Heart right ventricle (tissue), 16 donors: Measurements from ENCODE around the gene MYCBP2. TPM values are rescaled to one million over a fixed set of nuclear protein-coding genes. Genes with fewer than 3 reads are reported as not detected.
"Not testable (repeated sequence)": the region's sequence is repeated elsewhere in the genome, so short reads cannot be mapped to it uniquely, and the experiment has no call there.

Experiments used
- ATAC-seq, 8 donors: fragments of 200-7000 bp; cut with Tn5 transposase; one replicate each; pipeline ENCODE4 v1.9.1; 2020; ENCODE audit warnings: mild to moderate bottlenecking in 8 of 8, moderate library complexity in 8 of 8, moderate number of reproducible peaks in 1 of 8
- DNase-seq, 2 donors: peaks; one replicate each; pipeline ENCODE4 v3.0.0-alpha.2; 2020
- H3K27ac ChIP-seq, 10 donors: fragments of 200-600 bp; sonication (generic) in 2 of 10; one replicate each; pipeline versions ENCODE4 v1.5.0 to v1.8.0; 2020 to 2022; ENCODE audit warnings: mild to moderate bottlenecking in 3 of 10
- H3K27me3 ChIP-seq, 7 donors: fragments of 200-600 bp; one replicate each; pipeline ENCODE4 v1.8.0; 2021 to 2022; ENCODE audit warnings: mild to moderate bottlenecking in 2 of 7
- H3K36me3 ChIP-seq, 9 donors: fragments of 200-600 bp; sonication (generic) in 1 of 9; one replicate each; pipeline versions ENCODE4 v1.5.0 to v1.8.0; 2020 to 2022; ENCODE audit warnings: mild to moderate bottlenecking in 2 of 9
- H3K4me1 ChIP-seq, 9 donors: fragments of 200-600 bp; sonication (generic) in 1 of 9; one replicate each; pipeline versions ENCODE4 v1.5.0 to v1.8.0; 2020 to 2022; ENCODE audit warnings: mild to moderate bottlenecking in 4 of 9
- H3K4me3 ChIP-seq, 10 donors: fragments of 200-600 bp; sonication (generic) in 2 of 10; one replicate each; pipeline versions ENCODE4 v1.5.0 to v1.8.0; 2020 to 2022; ENCODE audit warnings: mild to moderate bottlenecking in 7 of 10, moderate library complexity in 2 of 10
- H3K9me3 ChIP-seq, 11 donors: fragments of 200-600 bp in 10 of 11; sonication (generic) in 2 of 11; one replicate each; pipeline versions ENCODE4 v1.5.0 to v1.8.0; 2013 to 2022; ENCODE audit warnings: mild to moderate bottlenecking in 2 of 11, control low read depth in 1 of 11, moderate library complexity in 1 of 11
- WGBS, 2 donors: extraction: QIAGEN DNeasy Blood & Tissue Kit; methylation state at CpG; one replicate each; pipeline ENCODE4 v1.1.7; 2013; ENCODE audit warnings: inconsistent platforms in 1 of 2; 5-methylcytosine and 5-hydroxymethylcytosine counted together
- intact Hi-C, 10 donors: fragments of 100-400 bp; cut with DNase I; formaldehyde crosslinking; loops; one replicate each; pipeline versions ENCODE4 v1.11.1 to v1.14.2; 2022
- polyA plus RNA-seq, 2 donors: library from polyadenylated mRNA; stranded (reverse); fragments of 200-250 nt; gene quantifications; one replicate each; pipeline ENCODE4 v1.2.3, GENCODE V29; 2013
- total RNA-seq, 10 donors: library from RNA; stranded (reverse); fragmentation: NEBNext Ultra II Directional in 3 of 10; extraction: Animal tissue kit (Norgen Biotek cat#: 25700) in 3 of 10; gene quantifications; one replicate each; pipeline versions ENCODE4 v1.2.1 to v1.2.4, GENCODE V29; 2021 to 2023
- TF ChIP-seq, protein P1 (sequence below), 9 donors: fragments of 200-600 bp; sonication (generic) in 2 of 9; IDR thresholded peaks; one replicate each; pipeline versions ENCODE4 v1.5.0 to v1.8.0; 2021 to 2022; ENCODE audit warnings: antibody characterized with exemption in 9 of 9, mild to moderate bottlenecking in 5 of 9, moderate library complexity in 1 of 9
- donor health status: Arrhythmogenic right ventricular cardiomyopathy.
- donor health status: ischemic (EF 13 %, LVEDD 7.1; RV severe dilation, severe dysfunction).
- donor health status: healthy with polysubstance abuse.
- donor health status: DM: no; HTN: yes; CAD: no.
- donor health status: DM: no; HTN: no; CAD: no.
- donor health status: ischemic (EF 25% LVEDD 6.9; RV normal size, moderate dysfunction).
- donor health status: ischemic (EF 25% LVEDD 5.7; RV mildly dilated, moderate dysfunction).
- donor health status: healthy.
- donor health status: DM: yes; HTN: yes; CAD: no.
- donor health status: Ischemic cardiomyopathy.
- donor health status: ischemic (EF 35%, LVEDD 5.7; RV mildly dilated, moderate dysfunction).
- donor health status: nonischemic (EF 11% LVEDD 7.7; RV severe dilation, severe dysfunction).
- donor health status: DM: yes; HTN: yes; CAD: no.
- donor health status: PGD.
- donor health status: ischemic (EF 29% LVEDD 5.4; RV normal size, mild dysfunction).
- donor health status: nonischemic (EF 23%, LVEDD 6.1; RV moderate dilation, normal function).

MYCBP2 gene
- total and polyA plus RNA-seq, 12 donors = 18.6 to 70.7 (median 52.4) TPM

- no peak overlapping the region for H3K4me3 ChIP-seq
- no peaks in the 10 kb centered on the region for H3K27me3 ChIP-seq
- DNase-seq = no peak
- H3K36me3 ChIP-seq = peaks cover 0 to 93% (median 31%) of the 10 kb centered on the region in 9 donors
- peaks cover 0 to 6% (median 0%) of the 10 kb centered on the region in 9 donors for H3K4me1 ChIP-seq
- intact Hi-C loops = no loop called here
- TF ChIP-seq, protein P1, sequence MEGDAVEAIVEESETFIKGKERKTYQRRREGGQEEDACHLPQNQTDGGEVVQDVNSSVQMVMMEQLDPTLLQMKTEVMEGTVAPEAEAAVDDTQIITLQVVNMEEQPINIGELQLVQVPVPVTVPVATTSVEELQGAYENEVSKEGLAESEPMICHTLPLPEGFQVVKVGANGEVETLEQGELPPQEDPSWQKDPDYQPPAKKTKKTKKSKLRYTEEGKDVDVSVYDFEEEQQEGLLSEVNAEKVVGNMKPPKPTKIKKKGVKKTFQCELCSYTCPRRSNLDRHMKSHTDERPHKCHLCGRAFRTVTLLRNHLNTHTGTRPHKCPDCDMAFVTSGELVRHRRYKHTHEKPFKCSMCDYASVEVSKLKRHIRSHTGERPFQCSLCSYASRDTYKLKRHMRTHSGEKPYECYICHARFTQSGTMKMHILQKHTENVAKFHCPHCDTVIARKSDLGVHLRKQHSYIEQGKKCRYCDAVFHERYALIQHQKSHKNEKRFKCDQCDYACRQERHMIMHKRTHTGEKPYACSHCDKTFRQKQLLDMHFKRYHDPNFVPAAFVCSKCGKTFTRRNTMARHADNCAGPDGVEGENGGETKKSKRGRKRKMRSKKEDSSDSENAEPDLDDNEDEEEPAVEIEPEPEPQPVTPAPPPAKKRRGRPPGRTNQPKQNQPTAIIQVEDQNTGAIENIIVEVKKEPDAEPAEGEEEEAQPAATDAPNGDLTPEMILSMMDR (IDR thresholded peaks at IDR 0.05) = no peak
- no peak for ATAC-seq
- H3K27ac ChIP-seq = no peak overlapping the region
- H3K9me3 ChIP-seq = peaks cover 0 to 19% (median 4%) of the 10 kb centered on the region in 11 donors
- 91 to 94% methylated on average over 4 of the region's 4 CpGs for WGBS, 2 donors
Measured at GRCh38 chr13:77291774-77292173, 35.1 kb downstream of the MYCBP2 start.

GRCh38 chr13:77290342-77290741 is 36.6 kb downstream of the MYCBP2 start:
- ATAC-seq = no peak
- DNase-seq = no peak
- H3K36me3 ChIP-seq = peaks cover 0 to 90% (median 28%) of the 10 kb centered on the region in 9 donors
- H3K9me3 ChIP-seq = peaks cover 0 to 19% (median 4%) of the 10 kb centered on the region in 11 donors
- intact Hi-C loops = no loop called here
- TF ChIP-seq, protein P1 (IDR thresholded peaks at IDR 0.05) = no peak
- no peaks in the 10 kb centered on the region for H3K4me1 ChIP-seq
- WGBS, 2 donors = 98 to 99% methylated on average over 2 of the region's 2 CpGs
- H3K27me3 ChIP-seq = no peaks in the 10 kb centered on the region
- no peak overlapping the region for H3K27ac ChIP-seq
- no peak overlapping the region for H3K4me3 ChIP-seq

- no peak for ATAC-seq
- Histone ChIP-seq H3K27ac (no peak overlapping the region), H3K36me3 (peaks cover 0 to 90% (median 28%) of the 10 kb centered on the region in 9 donors), H3K27me3 (no peaks in the 10 kb centered on the region), H3K4me3 (no peak overlapping the region), H3K4me1 (no peaks in the 10 kb centered on the region), H3K9me3 (peaks cover 0 to 19% (median 4%) of the 10 kb centered on the region in 11 donors)
- intact Hi-C loops = no loop called here
- no peak for DNase-seq
- TF ChIP-seq, protein P1 (IDR thresholded peaks at IDR 0.05) = no peak
Measured at GRCh38 chr13:77289851-77290250, 37.0 kb downstream of the MYCBP2 start.

DNA sequence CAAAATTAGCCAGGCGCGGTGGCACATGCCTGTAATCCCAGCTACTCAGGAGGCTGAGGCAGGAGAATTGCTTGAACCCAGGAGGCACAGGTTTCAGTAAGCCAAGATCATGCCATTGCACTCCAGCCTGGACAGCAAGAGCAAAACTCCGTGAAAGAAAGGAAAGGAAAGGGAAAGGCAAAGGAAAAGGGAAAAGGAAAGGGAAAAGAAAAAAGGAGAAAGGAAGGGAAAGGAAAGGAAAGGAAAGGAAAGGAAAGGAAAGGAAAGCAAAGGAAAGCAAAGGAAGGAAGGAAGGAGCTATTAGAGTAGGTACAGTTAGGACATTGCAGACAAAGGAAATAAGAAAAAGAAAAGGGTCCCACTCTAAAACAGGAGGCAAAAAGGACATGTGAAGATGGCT is 41.3 kb downstream of the MYCBP2 start:
- DNase-seq, H3K4me1 ChIP-seq, ATAC-seq, H3K4me3 ChIP-seq, H3K27ac ChIP-seq, intact Hi-C loops, H3K9me3 ChIP-seq, H3K27me3 ChIP-seq: not testable (repeated sequence)
- H3K36me3 ChIP-seq = peaks cover 0 to 83% (median 8%) of the 10 kb centered on the region in 9 donors
- 87 to 91% methylated on average over 3 of the region's 3 CpGs for WGBS, 2 donors

DNA sequence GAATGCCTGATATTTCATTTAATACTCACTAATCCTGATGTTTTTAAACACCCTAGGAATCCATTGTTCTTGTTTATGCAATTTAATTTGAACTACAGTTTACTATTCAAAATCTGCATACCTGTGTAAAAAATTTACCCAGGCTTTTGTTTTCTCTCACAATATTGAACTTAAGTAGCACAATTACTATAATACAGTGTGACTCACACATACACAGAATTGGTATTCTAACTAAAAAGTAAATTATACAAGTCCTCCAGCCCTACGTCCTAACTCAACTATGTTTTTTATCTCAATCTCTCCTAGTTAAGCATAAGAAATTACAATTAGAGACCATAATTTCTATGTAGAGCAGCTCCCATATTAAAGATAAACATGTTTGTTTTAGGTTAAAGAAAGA is 41.8 kb downstream of the MYCBP2 start:
- intact Hi-C loops = no loop called here

More for the DNA sequence above, 41.8 kb downstream of the MYCBP2 start:
- Histone ChIP-seq H3K36me3 (peaks cover 0 to 78% (median 3%) of the 10 kb centered on the region in 9 donors), H3K4me3 (no peak overlapping the region), H3K4me1 (peaks cover 0 to 5% (median 0%) of the 10 kb centered on the region in 9 donors), H3K27ac (no peak overlapping the region), H3K27me3 (no peaks in the 10 kb centered on the region), H3K9me3 (peaks cover 0 to 3% (median 0%) of the 10 kb centered on the region in 11 donors)
- 95% methylated on average over 1 of the region's 1 CpG for WGBS, 2 donors
- TF ChIP-seq, protein P1 (IDR thresholded peaks at IDR 0.05) = no peak
- ATAC-seq = no peak
- DNase-seq = no peak
